ENCODE results near the gene MEI1.

The MEI1 gene

GRCh38 chr22:41654322-41654721 lies 45.0 kb upstream of the MEI1 start:
- Histone ChIP-seq H3K4me2 (ENCODE audit: low read length) (no peak overlapping the region), H3K4ac (ENCODE audit: low read depth, low read length) (no peak overlapping the region), H2BK120ac (ENCODE audit: insufficient read depth, low read length, poor library complexity) (no peak overlapping the region), H3K9me3 (ENCODE audit: insufficient read depth, low read depth, low read length) (no peaks in the 10 kb centered on the region), H3K4me3 (ENCODE audit: low read depth, low read length) (no peak overlapping the region), H4K91ac (ENCODE audit: low read depth, low read length) (no peak overlapping the region), H4K12ac (ENCODE audit: low read depth, low read length) (no peak overlapping the region), H2AK5ac (ENCODE audit: low read length) (no peak overlapping the region), H2BK5ac (ENCODE audit: low read depth, low read length, poor library complexity) (no peak overlapping the region), H3K18ac (ENCODE audit: low read length) (no peak overlapping the region), H3K9ac (ENCODE audit: low read length) (no peak overlapping the region), H2AFZ (ENCODE audit: insufficient read depth, low read length, poor library complexity) (no peak overlapping the region), H3K79me1 (ENCODE audit: low read length) (no peaks in the 10 kb centered on the region), H3K23ac (ENCODE audit: low read length) (no peak overlapping the region), H3K36me3 (ENCODE audit: control insufficient read depth in 1 of 2, insufficient read depth in 2 of 2, low read length in 2 of 2) (peaks cover 68 to 81% of the 10 kb centered on the region in 2 experiments), H3K79me2 (ENCODE audit: control insufficient read depth, insufficient read depth, low read length, poor library complexity) (no peaks in the 10 kb centered on the region), H2BK12ac (ENCODE audit: low read length) (no peak overlapping the region), H3K4me1 (ENCODE audit: control insufficient read depth in 1 of 2, insufficient read depth in 2 of 2, low read length in 2 of 2) (no peaks in the 10 kb centered on the region), H3K27ac (ENCODE audit: low read depth, low read length) (no peak overlapping the region), H4K8ac (ENCODE audit: low read depth, low read length) (no peak overlapping the region), H3K14ac (ENCODE audit: low read length) (no peak overlapping the region), H3K27me3 (ENCODE audit: insufficient read depth, low read length) (no peaks in the 10 kb centered on the region)
- no peak for DNase-seq
- no CpG with 5 or more reads among the region's 3 CpGs for WGBS (ENCODE audit: extremely low coverage, insufficient coverage, insufficient read length)

- H3K9ac ChIP-seq (ENCODE audit: low read length), result no peak overlapping the region
- no peak overlapping the region for H3K4me3 ChIP-seq (ENCODE audit: low read depth, low read length)
- WGBS (ENCODE audit: extremely low coverage, insufficient coverage, insufficient read length), result no CpG with 5 or more reads among the region's 5 CpGs
- no peaks in the 10 kb centered on the region for H3K27me3 ChIP-seq (ENCODE audit: insufficient read depth, low read length)
- H2AFZ ChIP-seq (ENCODE audit: insufficient read depth, low read length, poor library complexity), result no peak overlapping the region
- H2AK5ac ChIP-seq (ENCODE audit: low read length), result no peak overlapping the region
- H3K4me2 ChIP-seq (ENCODE audit: low read length), result no peak overlapping the region
- no peaks in the 10 kb centered on the region for H3K4me1 ChIP-seq (ENCODE audit: control insufficient read depth in 1 of 2, insufficient read depth in 2 of 2, low read length in 2 of 2)
- no peak overlapping the region for H4K8ac ChIP-seq (ENCODE audit: low read depth, low read length)
- no peak overlapping the region for H2BK120ac ChIP-seq (ENCODE audit: insufficient read depth, low read length, poor library complexity)
- no peak overlapping the region for H4K91ac ChIP-seq (ENCODE audit: low read depth, low read length)
- no peak overlapping the region for H3K27ac ChIP-seq (ENCODE audit: low read depth, low read length)
- H2BK12ac ChIP-seq (ENCODE audit: low read length), result no peak overlapping the region
- no peak overlapping the region for H4K12ac ChIP-seq (ENCODE audit: low read depth, low read length)
- H3K23ac ChIP-seq (ENCODE audit: low read length), result no peak overlapping the region
- peaks cover 1% of the 10 kb centered on the region for H3K9me3 ChIP-seq (ENCODE audit: insufficient read depth, low read depth, low read length)
- H3K79me1 ChIP-seq (ENCODE audit: low read length), result no peaks in the 10 kb centered on the region
- no peak for DNase-seq
- H3K14ac ChIP-seq (ENCODE audit: low read length), result no peak overlapping the region
- peaks cover 69 to 82% of the 10 kb centered on the region in 2 experiments for H3K36me3 ChIP-seq (ENCODE audit: control insufficient read depth in 1 of 2, insufficient read depth in 2 of 2, low read length in 2 of 2)
- H3K79me2 ChIP-seq (ENCODE audit: control insufficient read depth, insufficient read depth, low read length, poor library complexity), result no peaks in the 10 kb centered on the region
- H3K4ac ChIP-seq (ENCODE audit: low read depth, low read length), result no peak overlapping the region
- H2BK5ac ChIP-seq (ENCODE audit: low read depth, low read length, poor library complexity), result no peak overlapping the region
- no peak overlapping the region for H3K18ac ChIP-seq (ENCODE audit: low read length)
These were observed 42.7 kb upstream of the MEI1 start for GRCh38 chr22:41656556-41656955.

GRCh38 chr22:41657709-41658108 lies 41.6 kb upstream of the MEI1 start:
- Histone ChIP-seq H4K8ac (ENCODE audit: low read depth, low read length) (no peak overlapping the region), H3K4ac (ENCODE audit: low read depth, low read length) (no peak overlapping the region), H2AFZ (ENCODE audit: insufficient read depth, low read length, poor library complexity) (no peak overlapping the region), H2BK5ac (ENCODE audit: low read depth, low read length, poor library complexity) (no peak overlapping the region), H3K18ac (ENCODE audit: low read length) (no peak overlapping the region), H2BK120ac (ENCODE audit: insufficient read depth, low read length, poor library complexity) (no peak overlapping the region), H2BK12ac (ENCODE audit: low read length) (no peak overlapping the region), H3K9ac (ENCODE audit: low read length) (no peak overlapping the region), H3K36me3 (ENCODE audit: control insufficient read depth in 1 of 2, insufficient read depth in 2 of 2, low read length in 2 of 2) (peaks cover 61 to 77% of the 10 kb centered on the region in 2 experiments), H3K27ac (ENCODE audit: low read depth, low read length) (no peak overlapping the region), H3K4me3 (ENCODE audit: low read depth, low read length) (no peak overlapping the region), H4K91ac (ENCODE audit: low read depth, low read length) (no peak overlapping the region), H3K27me3 (ENCODE audit: insufficient read depth, low read length) (no peaks in the 10 kb centered on the region), H3K4me1 (ENCODE audit: control insufficient read depth in 1 of 2, insufficient read depth in 2 of 2, low read length in 2 of 2) (no peaks in the 10 kb centered on the region), H3K79me1 (ENCODE audit: low read length) (no peaks in the 10 kb centered on the region), H3K79me2 (ENCODE audit: control insufficient read depth, insufficient read depth, low read length, poor library complexity) (no peaks in the 10 kb centered on the region), H2AK5ac (ENCODE audit: low read length) (no peak overlapping the region), H4K12ac (ENCODE audit: low read depth, low read length) (no peak overlapping the region), H3K14ac (ENCODE audit: low read length) (no peak overlapping the region), H3K9me3 (ENCODE audit: insufficient read depth, low read depth, low read length) (peaks cover 1% of the 10 kb centered on the region), H3K4me2 (ENCODE audit: low read length) (no peak overlapping the region), H3K23ac (ENCODE audit: low read length) (no peak overlapping the region)
- no CpG with 5 or more reads among the region's 6 CpGs for WGBS (ENCODE audit: extremely low coverage, insufficient coverage, insufficient read length)
- DNase-seq, result no peak

DNA sequence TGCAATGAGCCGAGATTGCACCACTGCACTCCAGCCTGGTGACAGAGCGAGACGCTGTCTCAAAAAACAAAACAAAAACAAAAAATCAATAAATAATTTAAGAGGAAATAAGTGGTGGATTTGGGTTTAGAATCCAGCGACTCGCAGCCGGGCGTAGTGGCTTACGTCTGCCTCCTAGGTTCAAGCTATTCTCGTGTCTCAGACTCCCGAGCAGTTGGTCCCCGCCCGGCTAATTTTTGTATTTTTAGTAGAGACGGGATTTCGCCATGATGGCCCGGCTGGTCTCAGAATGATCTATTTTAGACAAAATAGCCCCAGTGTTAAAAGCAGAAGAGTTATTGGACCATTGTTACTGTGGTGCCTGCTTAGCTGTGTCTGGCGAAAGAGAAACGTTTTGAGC lies 40.4 kb upstream of the MEI1 start:
- H4K8ac ChIP-seq (ENCODE audit: low read depth, low read length), result no peak overlapping the region
- no peaks in the 10 kb centered on the region for H3K4me1 ChIP-seq (ENCODE audit: control insufficient read depth in 1 of 2, insufficient read depth in 2 of 2, low read length in 2 of 2)
- no peak overlapping the region for H3K18ac ChIP-seq (ENCODE audit: low read length)
- peaks cover 61 to 78% of the 10 kb centered on the region in 2 experiments for H3K36me3 ChIP-seq (ENCODE audit: control insufficient read depth in 1 of 2, insufficient read depth in 2 of 2, low read length in 2 of 2)
- no peaks in the 10 kb centered on the region for H3K27me3 ChIP-seq (ENCODE audit: insufficient read depth, low read length)
- H2AK5ac ChIP-seq (ENCODE audit: low read length), result no peak overlapping the region
- no peak overlapping the region for H3K14ac ChIP-seq (ENCODE audit: low read length)
- H2BK5ac ChIP-seq (ENCODE audit: low read depth, low read length, poor library complexity), result no peak overlapping the region
- H3K23ac ChIP-seq (ENCODE audit: low read length), result no peak overlapping the region
- H2BK12ac ChIP-seq (ENCODE audit: low read length), result no peak overlapping the region
- no peak overlapping the region for H3K4me3 ChIP-seq (ENCODE audit: low read depth, low read length)
- no peak overlapping the region for H2BK120ac ChIP-seq (ENCODE audit: insufficient read depth, low read length, poor library complexity)
- H4K12ac ChIP-seq (ENCODE audit: low read depth, low read length), result no peak overlapping the region
- H3K79me2 ChIP-seq (ENCODE audit: control insufficient read depth, insufficient read depth, low read length, poor library complexity), result no peaks in the 10 kb centered on the region
- H3K27ac ChIP-seq (ENCODE audit: low read depth, low read length), result no peak overlapping the region
- no peak overlapping the region for H3K4me2 ChIP-seq (ENCODE audit: low read length)
- no CpG with 5 or more reads among the region's 17 CpGs for WGBS (ENCODE audit: extremely low coverage, insufficient coverage, insufficient read length)
- no peak overlapping the region for H2AFZ ChIP-seq (ENCODE audit: insufficient read depth, low read length, poor library complexity)
- H4K91ac ChIP-seq (ENCODE audit: low read depth, low read length), result no peak overlapping the region
- H3K79me1 ChIP-seq (ENCODE audit: low read length), result no peaks in the 10 kb centered on the region
- no peak for DNase-seq
- peaks cover 1% of the 10 kb centered on the region for H3K9me3 ChIP-seq (ENCODE audit: insufficient read depth, low read depth, low read length)
- H3K9ac ChIP-seq (ENCODE audit: low read length), result no peak overlapping the region
- no peak overlapping the region for H3K4ac ChIP-seq (ENCODE audit: low read depth, low read length)
